HUES6 (cell line): Measurements from ENCODE around the gene BCL11B.

Source experiments
- H3K27ac ChIP-seq: 2 replicates; pipeline ENCODE4 v1.7.0; 2013; ENCODE audit warnings: low read depth, mild to moderate bottlenecking, low read length, inconsistent platforms
- H3K27me3 ChIP-seq: 2 replicates; pipeline ENCODE4 v1.6.1; 2013; ENCODE audit warnings: low read length; ENCODE audit not compliant: control insufficient read depth, insufficient read depth
- H3K36me3 ChIP-seq: 2 replicates; pipeline ENCODE4 v1.6.1; 2013; ENCODE audit warnings: low read length; ENCODE audit not compliant: control insufficient read depth, insufficient read depth
- H3K4me1 ChIP-seq: 2 replicates; pipeline ENCODE4 v1.6.1; 2013; ENCODE audit warnings: low read length; ENCODE audit not compliant: control insufficient read depth, insufficient read depth
- H3K4me3 ChIP-seq: 2 replicates; pipeline ENCODE4 v1.5.1; 2013; ENCODE audit warnings: low read depth, low read length
- H3K9ac ChIP-seq: one replicate; pipeline ENCODE4 v1.6.1; 2013; ENCODE audit warnings: mild to moderate bottlenecking, low read length
- H3K9me3 ChIP-seq: 2 replicates; pipeline ENCODE4 v1.6.1; 2013; ENCODE audit warnings: low read depth, low read length; ENCODE audit not compliant: control insufficient read depth, insufficient read depth

The BCL11B gene

DNA sequence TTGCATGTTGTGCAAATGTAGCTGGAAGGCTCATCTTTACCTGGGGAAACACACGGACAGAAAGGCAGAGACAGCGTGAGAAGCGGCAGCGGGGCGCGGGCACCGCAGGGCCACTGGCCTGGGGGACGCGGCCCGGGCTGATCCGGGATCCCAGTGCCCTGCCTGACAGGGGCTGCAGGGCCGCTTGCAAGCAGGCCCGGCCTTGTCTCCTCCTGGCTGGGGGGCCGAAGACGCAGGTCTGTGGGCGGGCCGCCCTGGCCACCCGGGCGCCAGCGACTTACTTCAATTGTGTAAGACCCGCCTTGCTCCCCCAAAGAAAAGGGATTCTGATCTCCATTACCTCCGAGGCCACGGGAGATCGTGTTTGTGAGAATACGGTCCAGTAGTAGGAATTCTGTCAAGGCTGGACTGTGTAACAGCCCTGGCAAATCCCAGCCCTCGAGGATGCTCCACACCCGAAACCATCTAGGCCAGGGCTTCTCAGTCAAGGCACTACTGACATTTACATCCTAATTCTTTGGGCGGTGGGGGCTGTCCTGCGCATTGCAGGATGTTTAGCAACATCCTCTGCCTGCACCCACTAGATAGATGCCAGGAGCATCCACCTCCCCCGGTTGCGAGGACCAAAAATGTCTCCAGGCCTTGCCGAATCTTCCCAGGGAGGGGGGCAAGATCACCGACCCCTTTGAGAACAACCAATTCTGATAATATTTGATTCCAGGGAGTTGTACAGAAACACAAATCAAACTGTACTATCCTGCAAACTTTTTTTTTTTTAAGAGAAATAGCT lies 95.6 kb downstream of the BCL11B start:
- Histone ChIP-seq H3K9me3 (no peaks in the 10 kb centered on the region), H3K9ac (no peak overlapping the region), H3K36me3 (no peaks in the 10 kb centered on the region), H3K27me3 (no peaks in the 10 kb centered on the region), H3K4me1 (peaks cover 5% of the 10 kb centered on the region; the same call in 1 of the 2 replicates), H3K27ac (no peak overlapping the region), H3K4me3 (no peak overlapping the region)

- no peaks in the 10 kb centered on the region for H3K9me3 ChIP-seq
- H3K36me3 ChIP-seq, result no peaks in the 10 kb centered on the region
- H3K27ac ChIP-seq, result no peak overlapping the region
- H3K4me1 ChIP-seq, result 0 out of 2 replicates have a peak, but pooled peaks cover 6% of the 10 kb centered on the region
- H3K27me3 ChIP-seq, result no peaks in the 10 kb centered on the region
- H3K9ac ChIP-seq, result no peak overlapping the region
- no peak overlapping the region for H3K4me3 ChIP-seq
Observed at GRCh38 chr14:99175331-99176155, 96.5 kb downstream of the BCL11B start.

GRCh38 chr14:99174770-99175319 lies 97.2 kb downstream of the BCL11B start:
- no peaks in the 10 kb centered on the region for H3K9me3 ChIP-seq
- H3K27ac ChIP-seq, result no peak overlapping the region
- no peak overlapping the region for H3K9ac ChIP-seq
- 0 out of 2 replicates have a peak, but pooled peaks cover 11% of the 10 kb centered on the region for H3K4me1 ChIP-seq
- no peaks in the 10 kb centered on the region for H3K27me3 ChIP-seq
- no peak overlapping the region for H3K4me3 ChIP-seq
- no peaks in the 10 kb centered on the region for H3K36me3 ChIP-seq

DNA sequence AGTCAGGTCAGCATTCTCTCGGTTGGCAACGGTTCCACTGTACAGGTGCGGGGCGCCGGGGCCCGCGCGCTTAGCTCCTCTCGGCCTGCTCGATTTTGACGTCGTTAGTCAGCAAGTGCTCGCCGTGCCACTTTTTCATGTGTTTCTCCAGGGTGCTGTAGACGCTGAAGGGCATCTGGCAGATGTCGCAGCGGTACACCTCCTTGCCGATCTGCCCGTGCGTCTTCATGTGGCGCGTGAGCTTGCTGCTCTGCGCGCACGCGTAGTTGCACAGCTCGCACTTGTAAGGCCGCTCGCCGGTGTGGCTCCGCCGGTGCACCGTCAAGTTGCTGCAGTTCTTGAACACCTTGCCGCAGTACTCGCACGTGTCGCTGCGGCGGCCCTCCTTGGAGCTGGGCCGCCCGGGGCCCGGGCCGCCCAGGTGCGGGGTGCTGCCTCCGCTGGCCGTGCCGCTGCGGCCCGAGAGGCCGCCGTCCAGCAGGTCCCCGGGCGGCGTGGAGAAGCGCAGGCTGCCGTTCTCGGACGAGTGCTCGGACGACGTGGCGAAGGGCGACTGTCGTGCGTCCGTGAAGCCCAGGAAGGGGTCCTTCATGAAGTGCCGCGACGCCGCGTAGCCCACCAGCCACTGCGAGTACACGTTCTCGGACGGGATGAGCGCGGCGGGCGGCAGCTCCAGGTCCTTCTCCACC lies 97.8 kb downstream of the BCL11B start:
- Histone ChIP-seq H3K27ac (no peak overlapping the region), H3K4me1 (0 out of 2 replicates have a peak, but pooled peaks cover 14% of the 10 kb centered on the region), H3K4me3 (no peak overlapping the region), H3K9ac (no peak overlapping the region), H3K27me3 (no peaks in the 10 kb centered on the region), H3K36me3 (no peaks in the 10 kb centered on the region), H3K9me3 (no peaks in the 10 kb centered on the region)

GRCh38 chr14:99173506-99173905 lies 98.5 kb downstream of the BCL11B start:
- H3K27me3 ChIP-seq, result no peaks in the 10 kb centered on the region
- no peaks in the 10 kb centered on the region for H3K9me3 ChIP-seq
- H3K4me3 ChIP-seq, result no peak overlapping the region
- no peak overlapping the region for H3K9ac ChIP-seq
- H3K4me1 ChIP-seq, result 0 out of 2 replicates have a peak, but pooled peaks cover 14% of the 10 kb centered on the region
- no peaks in the 10 kb centered on the region for H3K36me3 ChIP-seq
- H3K27ac ChIP-seq, result no peak overlapping the region

DNA sequence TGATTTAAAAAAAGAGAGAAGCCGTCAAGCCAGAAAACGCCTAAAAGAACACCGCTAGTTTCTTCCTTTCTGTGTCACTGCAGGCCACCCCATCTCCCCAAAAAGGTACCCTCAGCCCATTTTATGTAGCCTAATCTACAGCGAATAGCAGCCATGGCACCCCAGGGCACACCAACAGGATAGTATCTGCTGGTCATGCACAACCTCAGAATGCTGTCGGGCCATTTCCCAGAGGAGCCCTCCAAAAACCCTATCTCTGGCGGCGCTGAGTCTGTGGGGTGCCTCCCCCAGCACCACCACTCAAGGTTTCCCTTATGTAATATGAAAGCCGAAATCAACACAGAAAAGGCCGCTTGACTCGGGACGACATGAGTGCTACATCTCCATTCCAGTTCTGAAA lies 98.9 kb downstream of the BCL11B start:
- H3K36me3 ChIP-seq, result no peaks in the 10 kb centered on the region
- H3K9me3 ChIP-seq, result no peaks in the 10 kb centered on the region
- no peak overlapping the region for H3K9ac ChIP-seq
- H3K4me3 ChIP-seq, result no peak overlapping the region
- H3K27me3 ChIP-seq, result no peaks in the 10 kb centered on the region
- no peak overlapping the region for H3K27ac ChIP-seq
- 0 out of 2 replicates have a peak, but pooled peaks cover 14% of the 10 kb centered on the region for H3K4me1 ChIP-seq

- Histone ChIP-seq H3K4me1 (0 out of 2 replicates have a peak, but pooled peaks cover 8% of the 10 kb centered on the region), H3K27me3 (no peaks in the 10 kb centered on the region), H3K4me3 (no peak overlapping the region), H3K9me3 (0 out of 2 replicates have a peak, but pooled peaks cover 2% of the 10 kb centered on the region), H3K27ac (no peak overlapping the region), H3K36me3 (no peaks in the 10 kb centered on the region), H3K9ac (no peak overlapping the region)
Observed at GRCh38 chr14:99171396-99171795, 100.6 kb downstream of the BCL11B start.

DNA sequence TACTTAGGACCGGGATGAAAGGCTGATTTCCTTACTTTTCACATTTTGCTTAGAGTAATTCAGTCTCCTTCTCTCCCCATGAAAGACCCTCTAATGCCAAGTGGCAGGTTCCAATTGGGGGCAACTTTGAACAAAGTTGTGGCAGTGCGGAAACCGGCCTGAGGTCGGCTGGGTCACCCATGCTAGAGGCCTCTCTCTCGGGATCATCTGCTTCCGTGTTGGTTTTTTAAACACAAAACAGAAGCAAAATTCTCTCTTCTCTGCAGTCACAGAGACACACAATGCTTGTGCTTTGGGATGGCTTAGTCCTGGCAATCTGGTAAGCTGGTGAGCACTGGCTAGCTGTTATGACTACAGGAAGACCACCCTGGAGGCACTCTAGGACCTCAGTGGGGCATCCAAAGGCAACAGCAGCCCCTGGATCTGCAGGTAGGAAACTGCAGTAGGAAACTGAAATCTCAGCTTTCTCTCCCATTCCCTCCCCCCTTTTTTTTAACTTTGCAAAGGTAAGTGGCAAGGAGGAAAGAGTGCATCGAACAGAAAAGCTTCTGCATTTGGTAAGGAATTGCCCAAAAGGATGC lies 102.1 kb downstream of the BCL11B start:
- H3K4me1 ChIP-seq, result 0 out of 2 replicates have a peak, but pooled peaks cover 8% of the 10 kb centered on the region
- H3K4me3 ChIP-seq, result no peak overlapping the region
- no peak overlapping the region for H3K9ac ChIP-seq
- H3K9me3 ChIP-seq, result 0 out of 2 replicates have a peak, but pooled peaks cover 3% of the 10 kb centered on the region
- H3K36me3 ChIP-seq, result no peaks in the 10 kb centered on the region
- H3K27ac ChIP-seq, result no peak overlapping the region
- H3K27me3 ChIP-seq, result no peaks in the 10 kb centered on the region

- 0 out of 2 replicates have a peak, but pooled peaks cover 3% of the 10 kb centered on the region for H3K9me3 ChIP-seq
- H3K4me1 ChIP-seq, result 0 out of 2 replicates have a peak, but pooled peaks cover 8% of the 10 kb centered on the region
- H3K27ac ChIP-seq, result no peak overlapping the region
- no peaks in the 10 kb centered on the region for H3K36me3 ChIP-seq
- H3K27me3 ChIP-seq, result no peaks in the 10 kb centered on the region
- no peak overlapping the region for H3K9ac ChIP-seq
- no peak overlapping the region for H3K4me3 ChIP-seq
Observed at GRCh38 chr14:99168330-99168729, 103.7 kb downstream of the BCL11B start.

GRCh38 chr14:99166506-99166905 lies 105.5 kb downstream of the BCL11B start:
- Histone ChIP-seq H3K9me3 (0 out of 2 replicates have a peak, but pooled peaks cover 3% of the 10 kb centered on the region), H3K4me3 (no peak overlapping the region), H3K36me3 (no peaks in the 10 kb centered on the region), H3K4me1 (0 out of 2 replicates have a peak, but pooled peaks cover 8% of the 10 kb centered on the region), H3K9ac (no peak overlapping the region), H3K27ac (no peak overlapping the region), H3K27me3 (no peaks in the 10 kb centered on the region)
